HG02571 (cell line): Measurements from ENCODE around the gene IFFO2.

Source experiments
- ATAC-seq: cut with Tn5 transposase; IDR thresholded peaks from one replicate; pipeline ENCODE4 v1.9.1; 2021; ENCODE audit warnings: mild to moderate bottlenecking, moderate library complexity; ENCODE audit not compliant: unreplicated experiment

Gene IFFO2

DNA sequence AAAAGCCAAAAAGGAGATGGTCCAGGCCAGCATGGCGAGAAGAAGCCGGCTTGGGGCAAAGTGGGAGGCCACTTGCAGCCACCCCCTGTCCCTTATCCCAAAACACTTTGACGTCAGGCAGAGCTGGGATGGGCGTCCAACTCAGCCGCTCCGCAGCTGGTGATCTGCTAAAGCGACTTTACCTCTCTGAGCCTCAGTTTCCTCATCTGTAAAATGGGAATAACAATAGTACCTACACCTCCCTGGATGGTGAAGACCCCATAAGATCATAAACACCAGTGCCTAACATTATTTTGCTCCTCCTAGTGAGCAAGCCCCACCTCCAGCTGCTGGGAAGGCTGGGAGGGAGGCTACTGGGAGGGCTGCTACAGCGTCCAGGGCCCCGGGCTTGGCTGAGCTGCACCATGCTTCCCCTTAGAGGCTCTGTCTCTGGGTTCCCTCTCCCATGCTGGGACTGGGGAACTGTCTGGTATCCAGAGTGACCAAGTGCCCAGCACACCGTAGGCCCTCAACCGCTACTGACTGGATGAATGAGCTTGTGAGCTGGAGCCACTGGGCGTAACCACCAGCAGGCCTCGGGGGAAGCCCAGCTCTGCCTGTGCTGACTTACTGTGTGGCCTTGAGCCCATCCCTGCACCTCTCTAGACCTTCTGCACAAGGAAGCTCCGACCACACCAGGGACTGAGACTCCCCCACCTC, 18.3 kb downstream of the IFFO2 start:
- ATAC-seq, result no peak

DNA sequence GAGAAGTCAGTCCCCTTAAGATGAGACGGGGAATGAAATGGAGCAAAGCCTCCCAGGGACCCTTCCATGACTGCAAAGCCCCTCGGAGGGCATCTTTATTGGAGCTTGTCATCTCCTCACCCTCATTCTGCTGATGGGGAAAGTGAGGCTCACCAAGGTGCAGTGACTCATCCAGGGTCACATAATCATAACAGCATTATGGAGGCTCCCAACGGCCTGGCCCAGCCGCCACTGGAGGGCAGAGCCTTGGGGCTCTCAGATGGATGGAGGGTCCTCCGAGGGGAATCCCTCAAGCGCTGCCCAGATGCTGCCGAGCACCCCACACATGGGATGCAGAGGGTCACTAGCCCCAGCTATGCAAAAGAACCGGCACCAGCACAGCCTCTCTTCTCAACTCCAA, 18.9 kb downstream of the IFFO2 start:
- no peak for ATAC-seq

DNA sequence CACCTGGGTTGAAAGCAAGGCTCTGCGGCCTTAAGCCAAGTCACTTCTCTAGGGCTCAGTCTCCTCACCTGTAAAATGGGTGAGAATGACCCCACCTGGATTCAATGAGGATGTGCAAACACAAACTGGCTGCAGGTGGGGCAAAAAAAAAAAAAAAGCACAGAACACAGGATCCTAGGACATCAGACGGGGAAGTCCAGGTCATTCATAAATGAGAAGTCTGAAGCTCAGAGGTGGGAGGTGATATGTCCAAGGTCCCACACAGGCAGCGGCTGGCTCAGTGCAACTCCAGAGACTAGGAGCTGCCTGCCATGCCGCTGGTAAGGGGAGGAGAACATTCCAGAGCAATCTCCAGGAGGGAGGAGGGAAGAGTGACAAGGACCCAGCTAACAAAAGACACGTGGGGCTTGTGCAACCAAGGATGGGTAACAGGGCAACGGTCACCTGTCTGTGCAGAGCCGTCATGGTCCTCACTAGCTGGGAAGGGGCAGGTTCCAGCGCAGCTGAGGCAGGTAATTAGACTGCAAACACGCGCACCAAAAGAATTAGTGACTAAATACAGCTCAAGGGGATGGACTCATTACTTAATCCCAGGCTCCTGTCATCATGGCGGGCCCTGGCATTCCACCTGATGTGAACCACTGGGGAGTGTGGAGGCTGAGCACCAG, 19.5 kb downstream of the IFFO2 start:
- ATAC-seq, result no peak

DNA sequence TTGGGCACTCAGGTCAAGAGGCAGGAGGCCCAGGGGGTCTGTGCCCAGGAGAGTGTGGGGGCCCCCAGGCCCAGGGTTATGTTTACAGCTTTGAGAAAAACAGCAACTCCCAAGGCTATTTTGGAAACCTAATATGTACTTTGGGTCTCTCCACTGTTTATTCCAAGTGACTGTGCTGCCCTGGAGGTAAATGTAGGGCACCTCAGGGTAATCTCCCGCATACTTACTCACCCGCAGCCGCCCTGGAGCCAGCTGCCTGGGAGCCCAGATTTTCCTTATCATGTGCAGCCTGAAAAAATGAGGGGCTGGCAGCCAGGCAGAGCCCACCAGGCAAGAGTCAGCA, 20.0 kb downstream of the IFFO2 start:
- no peak for ATAC-seq

DNA sequence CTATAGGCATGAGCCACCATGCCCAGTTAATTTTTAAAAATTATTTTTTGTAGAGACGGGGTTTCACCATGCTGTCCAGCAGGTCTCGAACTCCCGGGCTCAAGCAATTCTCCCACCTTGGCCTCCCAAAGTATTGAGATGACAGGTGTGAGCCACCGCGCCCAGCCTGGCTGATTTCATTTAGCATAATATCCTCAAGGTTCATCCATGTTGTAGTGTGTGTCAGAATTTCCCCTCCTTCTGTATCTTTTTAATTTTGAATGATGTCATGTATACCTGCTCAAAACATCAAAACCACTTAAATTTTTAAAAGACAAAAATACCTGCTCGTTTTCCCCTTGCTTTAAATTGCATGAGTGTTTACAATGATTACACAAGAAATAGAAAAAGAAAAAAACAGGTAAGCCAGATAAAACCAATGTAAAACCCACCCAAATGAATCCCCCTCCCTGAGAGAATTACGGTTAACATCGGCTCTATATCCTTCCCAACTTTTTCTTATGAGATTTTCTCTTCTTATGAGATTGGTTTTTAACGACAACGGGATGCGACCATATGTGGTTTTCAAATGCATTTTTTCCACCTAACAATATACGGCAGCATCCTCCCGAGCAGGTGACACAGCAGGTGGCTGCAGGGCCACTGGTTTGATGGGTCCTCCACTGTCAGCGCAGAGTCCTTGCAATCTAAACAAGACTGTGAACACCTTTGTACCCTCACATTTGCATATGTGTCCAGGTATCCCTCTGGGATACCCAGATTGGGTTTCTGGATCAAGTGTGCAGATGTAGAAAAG, 22.1 kb downstream of the IFFO2 start:
- no peak for ATAC-seq

DNA sequence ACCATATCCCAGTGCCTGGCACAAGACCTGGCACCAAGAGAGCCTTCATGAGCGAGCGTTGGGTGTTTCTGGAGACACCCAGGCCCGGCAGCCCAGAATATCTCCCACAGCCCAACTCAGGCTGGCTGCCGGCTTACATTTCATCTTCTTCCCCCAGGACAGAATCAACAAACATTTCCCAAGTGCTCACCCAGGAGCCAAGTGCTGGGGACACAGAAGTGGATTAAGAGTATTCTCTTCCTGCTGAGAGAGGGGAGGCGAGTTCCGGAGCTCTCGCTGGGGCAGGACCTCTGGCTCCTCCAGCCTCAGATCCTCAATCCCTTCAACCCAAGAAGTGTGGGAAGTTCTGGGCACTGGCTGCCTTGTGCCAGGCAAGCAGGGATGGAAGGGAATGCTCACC, 23.6 kb downstream of the IFFO2 start:
- no peak for ATAC-seq

DNA sequence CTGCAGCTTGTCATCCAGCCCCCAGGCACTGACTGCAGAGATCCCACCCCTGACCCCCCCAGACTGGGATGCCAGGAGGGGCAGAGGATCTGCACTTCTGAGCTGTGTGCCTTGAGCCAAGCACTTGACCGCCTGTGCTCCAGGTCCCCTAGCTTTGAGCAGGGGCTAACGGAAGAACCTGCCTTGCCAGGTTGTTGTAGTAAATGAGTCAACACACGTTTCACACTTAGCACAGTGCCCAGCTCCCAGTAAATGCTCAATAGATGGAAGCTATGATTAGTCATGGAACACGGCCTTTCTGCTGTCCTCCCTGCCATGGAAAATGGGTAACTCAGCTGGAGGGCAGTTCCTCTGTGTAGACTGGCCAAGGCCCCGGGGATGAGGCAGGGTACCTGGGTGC, 24.1 kb downstream of the IFFO2 start:
- ATAC-seq, result no peak

DNA sequence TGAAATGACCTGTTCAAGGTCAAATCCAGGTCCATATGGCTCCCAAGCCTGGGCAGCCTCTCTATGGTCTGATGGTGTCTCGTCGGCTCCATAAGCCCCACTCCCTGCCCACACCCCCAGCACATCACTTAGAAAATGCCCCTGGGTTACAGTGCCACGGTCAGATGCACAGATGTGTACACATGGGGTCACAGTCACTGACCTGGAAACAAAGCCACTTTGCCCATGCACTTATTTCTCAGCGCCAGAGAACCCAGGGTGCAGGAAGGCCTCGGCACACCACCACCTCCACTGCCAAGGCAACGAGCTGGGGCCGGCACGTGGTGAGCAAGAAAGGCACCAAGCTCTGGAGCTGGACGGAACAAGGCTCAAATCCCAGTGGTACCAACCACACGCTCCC, 24.7 kb downstream of the IFFO2 start:
- ATAC-seq, result no peak

DNA sequence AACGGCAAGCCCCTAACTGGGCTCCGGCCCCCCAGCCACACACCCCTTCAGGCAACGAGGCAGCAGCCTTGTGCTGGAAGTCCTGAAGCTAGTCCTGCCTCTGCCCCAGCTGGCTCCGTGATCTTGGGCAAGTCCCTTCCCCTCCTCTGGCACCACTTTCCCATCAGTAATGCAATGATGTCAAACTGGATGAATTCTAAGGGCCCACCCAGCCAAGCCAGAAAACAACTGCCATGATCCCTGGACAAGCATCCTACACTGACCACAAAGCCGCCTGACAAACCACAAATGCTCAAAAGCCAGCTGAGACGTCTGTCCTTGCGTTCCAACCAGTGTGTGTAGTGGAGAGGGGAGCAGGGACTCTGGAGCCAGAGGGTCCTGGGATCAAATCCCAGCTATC, 26.8 kb downstream of the IFFO2 start:
- ATAC-seq, result no peak

DNA sequence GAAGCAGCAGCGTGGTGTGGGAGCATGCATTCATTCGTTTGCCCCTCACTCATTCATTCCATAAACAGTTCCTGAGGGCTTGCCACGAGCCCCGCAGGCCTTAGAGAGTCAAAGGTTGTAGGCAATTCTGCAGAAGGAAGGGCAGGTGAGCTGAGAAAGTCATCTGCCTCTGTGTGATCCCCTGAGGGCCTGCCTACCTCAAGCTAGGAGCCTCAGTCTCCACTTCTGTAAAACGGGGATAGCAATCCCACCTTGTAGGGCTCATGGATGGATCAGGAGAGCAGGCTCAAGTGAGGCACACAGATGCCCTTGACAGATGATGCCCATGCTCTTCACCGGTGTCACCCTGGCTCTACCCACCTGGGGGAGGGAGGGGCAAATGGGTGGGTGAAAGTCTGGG, 27.5 kb downstream of the IFFO2 start:
- no peak for ATAC-seq

DNA sequence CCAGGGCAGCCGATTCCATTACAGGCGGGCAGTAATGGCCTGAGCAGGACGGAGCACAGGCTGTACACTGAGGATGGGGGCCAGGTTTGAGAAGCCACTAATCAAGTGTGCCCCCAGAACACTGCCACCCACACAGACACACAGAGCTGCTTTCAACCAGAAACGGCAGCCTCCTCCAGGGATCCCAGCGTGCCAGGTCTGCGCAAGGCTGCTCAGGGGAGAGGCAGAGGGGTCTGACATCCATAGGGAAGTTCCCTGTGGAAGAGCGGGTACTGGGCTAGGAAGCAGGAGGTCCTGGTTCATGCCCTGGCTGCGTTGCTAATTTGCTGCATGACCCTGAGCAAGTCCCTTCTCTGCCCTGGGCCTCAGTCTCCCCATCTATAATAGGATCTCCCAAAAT, 28.1 kb downstream of the IFFO2 start:
- no peak for ATAC-seq

DNA sequence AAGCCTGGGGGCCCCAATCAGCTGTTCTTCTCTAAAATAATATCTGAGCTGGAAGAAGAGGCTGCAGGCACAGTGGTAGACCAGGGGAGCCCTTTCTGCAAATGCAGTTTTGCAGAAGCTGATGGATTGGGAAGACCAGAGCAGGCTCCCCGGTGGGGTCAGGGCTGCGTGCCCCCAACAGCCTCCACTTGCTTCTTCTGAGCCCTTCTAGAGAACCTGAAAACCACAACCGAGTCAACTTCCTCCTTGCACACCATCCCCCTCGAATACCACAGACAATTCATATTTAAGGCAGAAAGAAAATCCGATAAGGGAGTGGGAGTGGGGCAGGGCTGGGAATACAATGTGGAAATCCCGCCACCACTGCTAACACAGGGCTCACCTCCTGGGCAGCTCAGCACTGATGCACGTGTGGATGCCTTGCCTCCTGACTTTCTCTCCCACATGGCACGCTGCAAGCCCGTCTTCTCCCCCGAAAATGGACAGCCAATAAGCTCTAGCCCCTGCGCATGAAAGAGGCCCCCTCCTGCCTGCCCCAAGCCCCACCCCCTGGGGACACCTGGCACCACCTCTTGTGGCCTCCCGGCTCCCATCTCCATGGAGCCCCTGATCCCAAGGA, 28.7 kb downstream of the IFFO2 start:
- no peak for ATAC-seq

DNA sequence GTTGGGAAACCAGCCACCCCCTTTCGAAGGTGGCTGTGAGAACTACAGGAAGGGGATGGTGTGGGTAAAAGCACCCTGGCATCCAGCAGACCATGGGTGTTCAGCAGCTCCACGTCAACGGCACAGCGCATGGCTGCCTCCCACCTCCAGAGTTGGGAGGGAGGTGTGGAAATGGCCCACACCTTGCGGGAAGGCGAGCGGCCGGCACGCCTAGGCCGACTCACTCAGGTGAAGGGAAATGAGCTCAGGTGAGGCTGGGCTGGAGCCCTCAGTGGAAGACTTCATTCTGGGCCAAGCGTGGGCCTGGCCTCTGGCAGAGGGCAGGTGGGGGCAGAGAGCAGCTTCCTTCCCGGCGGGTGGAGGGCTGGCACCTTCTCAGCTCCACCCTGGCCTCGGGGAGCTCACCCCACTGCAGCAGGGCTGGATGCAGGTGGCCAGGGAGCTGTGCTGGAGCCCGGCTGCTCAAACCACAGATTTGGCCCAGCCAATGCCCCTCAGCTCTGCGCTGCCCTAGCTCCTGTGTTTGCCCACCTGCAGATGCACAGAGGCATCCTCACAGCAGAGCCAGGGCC, 29.3 kb downstream of the IFFO2 start:
- no peak for ATAC-seq

DNA sequence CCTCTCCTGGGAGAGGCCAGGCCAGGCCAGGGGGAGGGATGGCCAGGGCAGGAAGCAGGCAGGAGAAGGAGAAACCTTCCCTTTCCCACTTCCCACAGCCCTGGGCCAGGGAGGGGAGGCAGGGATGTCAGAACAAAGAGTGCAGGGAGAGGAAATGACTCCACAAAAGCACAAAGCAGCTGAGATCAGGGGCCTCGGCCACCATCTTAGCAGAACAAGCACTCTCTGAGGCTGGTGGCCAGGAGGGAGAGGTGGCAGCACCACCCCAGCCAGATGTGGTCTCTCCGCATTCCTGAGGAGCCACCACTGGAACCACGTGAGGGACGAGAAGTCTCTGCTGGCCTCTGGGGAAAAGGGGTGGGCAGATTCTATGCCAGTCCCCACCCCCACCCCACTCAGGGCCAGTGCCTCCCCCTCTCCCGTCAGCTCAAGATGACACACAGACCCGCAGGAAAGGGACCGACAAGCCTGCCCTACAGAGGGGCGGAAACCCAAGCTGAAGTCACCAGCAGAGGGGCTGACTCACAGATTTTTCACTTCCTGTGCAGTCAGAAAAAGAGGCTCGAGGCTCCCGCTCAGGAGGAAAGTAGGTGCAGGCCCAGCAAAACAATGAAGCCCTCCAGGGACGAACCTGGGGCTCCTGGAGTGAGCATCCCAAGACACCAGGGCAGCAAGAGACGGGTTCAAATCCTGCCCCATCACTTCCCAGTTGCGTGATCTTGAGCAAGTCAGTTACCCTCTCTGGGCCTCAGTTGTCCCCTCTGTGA, 30.0 kb downstream of the IFFO2 start:
- ATAC-seq, result peak; percentile 68

DNA sequence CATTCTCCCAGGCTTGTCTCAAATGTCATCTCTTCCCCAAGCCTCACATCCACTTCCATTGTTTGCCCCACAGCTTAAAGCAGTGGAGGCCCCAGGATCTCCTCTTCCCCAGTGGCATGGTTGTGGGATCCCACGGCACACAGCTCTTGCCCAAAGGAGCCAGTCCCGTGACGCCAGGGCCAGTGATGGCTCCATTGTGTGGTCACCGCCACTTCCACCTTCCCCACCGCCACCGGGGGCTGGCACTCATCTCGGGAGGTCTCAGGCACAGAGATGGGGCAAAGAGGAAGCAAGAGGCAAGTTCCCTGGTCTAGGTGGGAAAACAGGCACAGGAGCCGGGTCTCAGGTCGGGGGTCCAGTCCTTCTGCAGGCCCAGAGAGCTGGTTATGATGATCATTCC, 31.2 kb downstream of the IFFO2 start:
- no peak for ATAC-seq

DNA sequence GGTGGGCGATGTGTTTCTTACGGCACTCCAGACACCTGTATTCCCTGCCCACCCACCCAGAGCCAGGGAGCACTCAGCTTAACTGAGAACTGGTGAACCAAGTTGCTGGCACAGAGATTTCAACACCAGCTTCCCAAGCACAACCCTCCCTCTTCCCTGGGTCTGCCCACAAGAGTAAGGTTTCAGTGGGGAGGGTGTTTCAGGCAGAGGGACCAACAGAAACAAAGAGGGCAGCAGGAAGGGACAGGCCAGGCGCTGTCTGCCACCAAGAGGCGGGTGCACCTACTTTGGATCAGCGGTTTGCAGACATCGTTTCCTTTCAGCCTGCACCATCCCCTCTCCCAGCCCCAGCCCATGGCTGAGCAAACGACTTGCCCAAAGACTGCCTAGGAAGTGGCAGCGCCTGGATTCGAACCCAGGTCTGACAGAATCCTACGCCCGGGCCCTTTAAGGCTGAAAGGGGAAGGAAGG, 32.2 kb downstream of the IFFO2 start:
- ATAC-seq, result no peak

DNA sequence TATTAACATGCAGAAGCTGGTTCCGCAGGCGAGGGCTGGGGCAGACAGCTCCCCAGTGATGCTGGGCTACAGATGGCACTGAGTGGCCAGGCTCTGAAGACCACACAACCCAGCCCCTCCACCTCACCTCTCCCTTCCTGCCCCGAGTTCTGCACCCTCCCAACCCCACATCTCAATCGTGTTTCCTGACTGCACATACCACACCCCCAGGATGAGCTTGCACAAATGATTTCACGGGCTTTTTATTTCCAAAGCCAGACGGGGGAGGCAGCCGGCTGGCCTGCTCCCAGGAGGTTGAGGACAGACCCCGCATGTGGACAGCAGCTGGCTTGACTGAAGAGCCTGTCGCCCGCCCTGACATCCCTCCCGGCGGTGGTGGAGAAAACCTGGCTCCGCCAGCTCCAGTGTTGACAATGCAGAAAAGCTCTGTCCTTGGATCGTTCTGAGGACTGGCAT, 32.7 kb downstream of the IFFO2 start:
- ATAC-seq, result no peak

DNA sequence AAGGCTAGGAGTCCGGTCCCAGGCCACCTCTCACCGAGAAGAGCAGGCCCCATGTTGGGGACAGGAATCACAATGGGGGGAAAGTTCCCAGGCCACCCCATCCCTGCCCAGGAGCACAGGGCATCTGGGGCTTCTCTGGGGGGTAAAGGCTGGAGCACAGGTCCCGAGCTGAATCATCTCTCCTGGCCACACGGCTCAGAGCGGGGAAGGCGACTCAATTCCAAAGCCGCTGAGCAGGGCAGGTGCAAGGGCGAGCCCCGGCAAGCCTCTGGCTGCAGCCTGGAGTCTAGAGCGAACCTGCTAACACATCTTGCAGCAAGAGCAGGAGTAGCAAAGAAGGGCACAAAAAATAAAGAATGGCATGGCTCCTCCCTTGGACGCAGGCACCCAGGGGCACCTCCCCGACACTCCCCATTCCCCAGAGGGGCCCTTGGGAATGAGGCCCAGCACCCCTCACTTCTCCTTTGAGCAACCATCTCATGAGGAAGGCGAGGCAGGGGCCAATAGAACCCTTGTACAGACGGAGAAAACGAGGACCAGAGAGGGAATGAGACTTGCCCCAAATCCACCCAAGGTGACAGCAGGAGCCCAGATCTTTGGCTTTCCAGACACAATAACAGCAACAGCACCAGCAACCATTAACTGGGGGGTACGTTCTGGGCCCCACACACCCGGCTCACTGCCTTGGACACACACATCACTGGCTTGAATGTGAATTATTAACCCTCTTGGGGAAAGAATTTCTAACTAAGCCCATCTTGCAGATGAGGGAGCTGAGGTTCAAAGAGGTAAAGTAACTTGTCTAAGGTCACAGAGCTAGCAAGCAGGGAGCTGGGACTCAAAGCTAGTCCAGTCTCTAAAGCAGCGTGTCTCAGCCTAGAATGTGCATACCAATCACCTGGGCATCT, 33.4 kb downstream of the IFFO2 start:
- no peak for ATAC-seq

DNA sequence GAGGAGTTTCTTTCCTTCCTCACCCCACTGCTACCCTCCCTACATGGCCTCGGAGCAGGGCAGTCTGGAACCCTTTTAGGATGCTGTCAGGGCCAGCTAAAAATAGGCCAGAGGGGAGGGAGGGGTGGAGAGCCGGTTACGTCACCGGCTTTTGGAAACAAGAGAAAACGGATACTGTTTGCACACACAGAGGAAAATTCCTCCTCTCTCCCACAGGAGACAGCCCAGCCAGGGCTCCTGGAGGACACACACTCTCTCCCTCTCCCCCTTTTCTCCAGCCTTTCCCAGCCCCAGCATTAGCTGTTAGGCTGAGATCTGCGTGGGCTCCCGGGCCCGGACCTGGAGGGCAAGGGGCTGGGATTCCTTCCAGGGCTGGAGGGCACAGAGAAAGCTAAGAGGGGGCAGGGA, 34.2 kb downstream of the IFFO2 start:
- ATAC-seq, result no peak
